ENCODE data around the gene CCDC190.

DNA sequence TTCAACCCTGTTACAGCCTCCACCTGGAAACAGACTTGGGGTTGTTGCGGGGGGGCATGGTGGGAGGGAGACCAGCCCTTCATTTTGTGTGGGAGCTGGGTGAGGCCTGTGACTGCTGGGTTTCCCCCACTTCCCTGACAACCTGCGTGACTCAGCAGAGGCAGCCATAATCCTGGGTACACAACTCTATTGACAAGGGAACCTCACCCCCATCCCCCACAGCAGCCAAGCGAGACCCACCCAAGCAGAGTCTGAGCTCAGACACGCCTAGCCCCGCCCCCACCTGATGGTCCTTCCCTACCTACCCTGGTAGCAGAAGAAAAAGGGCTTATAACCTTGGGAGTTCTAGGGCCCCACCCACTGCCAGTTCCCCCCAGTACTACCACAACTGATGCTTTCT, 8.0 kb upstream of the CCDC190 start:
- no peak for TF ChIP-seq SP1 (IDR thresholded peaks at IDR 0.05)
- TF ChIP-seq NFRKB (IDR thresholded peaks at IDR 0.05), result no peak
- TF ChIP-seq PKNOX1 (IDR thresholded peaks at IDR 0.05), result no peak
